Measurements from ENCODE around the gene RBM6. TPM values are rescaled to one million over a fixed set of nuclear protein-coding genes. Genes with fewer than 3 reads are reported as not detected.

RBM6 gene
- total RNA-seq, 1 experiment from 2014 or later, result 90.7 TPM

DNA sequence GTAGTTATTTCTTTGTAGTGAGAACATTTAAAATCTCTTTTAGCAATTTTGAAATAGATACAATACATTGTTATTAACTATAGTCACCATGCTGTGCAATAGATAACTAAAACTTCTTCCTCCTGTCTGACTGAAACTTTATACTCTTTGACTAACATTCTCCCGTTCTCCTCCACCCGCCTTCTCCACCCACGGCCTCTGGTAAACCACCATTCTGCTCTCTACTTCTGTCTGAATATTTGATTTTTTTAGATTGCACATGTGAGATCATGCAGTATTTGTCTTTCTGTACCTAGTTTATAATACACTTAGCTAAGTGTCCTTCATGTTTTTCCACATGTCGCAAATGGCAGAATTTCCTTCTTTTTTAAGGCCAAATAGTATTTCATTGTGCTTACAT is 76.0 kb downstream of the RBM6 start:
- Histone ChIP-seq H4K20me1 (ENCODE audit: control insufficient read depth, insufficient read depth, insufficient read length) (no peaks in the 10 kb centered on the region), H3K23ac (ENCODE audit: insufficient read length, low read depth, low read length) (no peak overlapping the region), H2BK20ac (ENCODE audit: low read depth, low read length, poor library complexity, severe bottlenecking) (no peak overlapping the region), H3K79me2 (ENCODE audit: insufficient read depth, low read length) (no peaks in the 10 kb centered on the region), H3K18ac (ENCODE audit: insufficient read length, low read depth, low read length) (no peak overlapping the region), H3K14ac (ENCODE audit: insufficient read depth, low read length) (no peak overlapping the region), H3K4me2 (ENCODE audit: insufficient read depth, insufficient read length, low read length) (no peak overlapping the region), H2BK15ac (ENCODE audit: low read depth, low read length) (no peak overlapping the region), H2AFZ (ENCODE audit: low read length) (no peak overlapping the region), H3K56ac (ENCODE audit: insufficient read length, low read depth, low read length) (no peak overlapping the region), H3K9ac (ENCODE audit: extremely low read depth, insufficient read length, low read length) (no peak overlapping the region), H2AK5ac (ENCODE audit: insufficient read length, low read length) (no peak overlapping the region), H2BK5ac (ENCODE audit: insufficient read length, low read length) (no peak overlapping the region), H3K9me3 (ENCODE audit: control insufficient read depth, low read depth, low read length) (no peaks in the 10 kb centered on the region), H3K4me1 (ENCODE audit: insufficient read depth, low read length) (no peaks in the 10 kb centered on the region), H2BK120ac (ENCODE audit: low read depth, low read length, poor library complexity, severe bottlenecking) (no peak overlapping the region), H4K91ac (ENCODE audit: insufficient read length, low read depth, low read length) (no peak overlapping the region), H3K4ac (ENCODE audit: low read depth, low read length) (no peak overlapping the region), H3K79me1 (ENCODE audit: insufficient read depth, low read depth, low read length, poor library complexity, severe bottlenecking) (no peaks in the 10 kb centered on the region), H4K8ac (replicated peaks; ENCODE audit: insufficient read length, low read depth, low read length) (no peak overlapping the region), H4K5ac (ENCODE audit: insufficient read length, low read depth, low read length) (no peak overlapping the region), H2BK12ac (ENCODE audit: insufficient read length, low read depth, low read length) (no peak overlapping the region), H3T11ph (ENCODE audit: low read length) (no peak overlapping the region), H3K27ac (ENCODE audit: insufficient read length, low read depth, low read length) (no peak overlapping the region), H3K23me2 (ENCODE audit: insufficient read length, low read depth, low read length, poor library complexity, severe bottlenecking) (no peaks in the 10 kb centered on the region), H3K27me3 (ENCODE audit: insufficient read depth, low read length) (no peaks in the 10 kb centered on the region)
- Mint-ChIP-seq H3K36me3 (ENCODE audit: insufficient read depth in 1 of 3, low read depth in 3 of 3) (peaks cover 12 to 41% (median 41%) of the 10 kb centered on the region in 3 experiments), H3K27ac (no peak overlapping the region), H3K27me3 (ENCODE audit: low read depth) (no peaks in the 10 kb centered on the region), H3K4me1 (peaks cover 0 to 3% of the 10 kb centered on the region in 2 experiments; a peak in 1 of 4 replicates), H3K4me3 (no peak overlapping the region), H3K9me3 (no peaks in the 10 kb centered on the region)
- no peak for DNase-seq
- TF ChIP-seq, protein P1, sequence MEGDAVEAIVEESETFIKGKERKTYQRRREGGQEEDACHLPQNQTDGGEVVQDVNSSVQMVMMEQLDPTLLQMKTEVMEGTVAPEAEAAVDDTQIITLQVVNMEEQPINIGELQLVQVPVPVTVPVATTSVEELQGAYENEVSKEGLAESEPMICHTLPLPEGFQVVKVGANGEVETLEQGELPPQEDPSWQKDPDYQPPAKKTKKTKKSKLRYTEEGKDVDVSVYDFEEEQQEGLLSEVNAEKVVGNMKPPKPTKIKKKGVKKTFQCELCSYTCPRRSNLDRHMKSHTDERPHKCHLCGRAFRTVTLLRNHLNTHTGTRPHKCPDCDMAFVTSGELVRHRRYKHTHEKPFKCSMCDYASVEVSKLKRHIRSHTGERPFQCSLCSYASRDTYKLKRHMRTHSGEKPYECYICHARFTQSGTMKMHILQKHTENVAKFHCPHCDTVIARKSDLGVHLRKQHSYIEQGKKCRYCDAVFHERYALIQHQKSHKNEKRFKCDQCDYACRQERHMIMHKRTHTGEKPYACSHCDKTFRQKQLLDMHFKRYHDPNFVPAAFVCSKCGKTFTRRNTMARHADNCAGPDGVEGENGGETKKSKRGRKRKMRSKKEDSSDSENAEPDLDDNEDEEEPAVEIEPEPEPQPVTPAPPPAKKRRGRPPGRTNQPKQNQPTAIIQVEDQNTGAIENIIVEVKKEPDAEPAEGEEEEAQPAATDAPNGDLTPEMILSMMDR (conservative IDR thresholded peaks at IDR 0.05), result no peak
- WGBS (ENCODE audit: extremely low coverage, insufficient read length, low lambda C conversion rate), result no CpG with 5 or more reads among the region's 4 CpGs
